PFSK-1 (cell line): Measurements from ENCODE around the gene CAPZA2.

ENCODE experiments used
- FOXP2 ChIP-seq: optimal IDR thresholded peaks from 2 replicates; pipeline ENCODE3; 2011; ENCODE audit warnings: borderline replicate concordance, control low read depth, inconsistent platforms; ENCODE audit not compliant: insufficient read depth; ENCODE audit errors: extremely low read length, extremely low read depth
- POLR2AphosphoS5 ChIP-seq: IDR thresholded peaks from 2 replicates; pipeline ENCODE4 v1.6.1; 2012; ENCODE audit warnings: low read depth, mild to moderate bottlenecking, control low read depth, low read length, moderate library complexity
- SIN3A ChIP-seq: IDR thresholded peaks from 2 replicates; pipeline ENCODE4 v1.6.1; 2012; ENCODE audit warnings: mild to moderate bottlenecking, low read length, moderate library complexity, borderline replicate concordance; ENCODE audit not compliant: insufficient read depth
- TAF1 ChIP-seq: IDR thresholded peaks from 2 replicates; pipeline ENCODE4 v1.6.1; 2012; ENCODE audit warnings: low read length, control low read depth, borderline replicate concordance; ENCODE audit not compliant: insufficient read depth
- TF ChIP-seq, protein P1 (sequence below), 2 experiments: IDR thresholded peaks; 2 replicates each; pipeline versions ENCODE4 v1.6.1 to v1.8.0; 2011 to 2012; ENCODE audit warnings: low read depth in 2 of 2, low read length in 2 of 2, control low read depth in 1 of 2, inconsistent platforms in 1 of 2, mild to moderate bottlenecking in 1 of 2, moderate library complexity in 1 of 2; ENCODE audit not compliant: insufficient read depth in 1 of 2

DNA sequence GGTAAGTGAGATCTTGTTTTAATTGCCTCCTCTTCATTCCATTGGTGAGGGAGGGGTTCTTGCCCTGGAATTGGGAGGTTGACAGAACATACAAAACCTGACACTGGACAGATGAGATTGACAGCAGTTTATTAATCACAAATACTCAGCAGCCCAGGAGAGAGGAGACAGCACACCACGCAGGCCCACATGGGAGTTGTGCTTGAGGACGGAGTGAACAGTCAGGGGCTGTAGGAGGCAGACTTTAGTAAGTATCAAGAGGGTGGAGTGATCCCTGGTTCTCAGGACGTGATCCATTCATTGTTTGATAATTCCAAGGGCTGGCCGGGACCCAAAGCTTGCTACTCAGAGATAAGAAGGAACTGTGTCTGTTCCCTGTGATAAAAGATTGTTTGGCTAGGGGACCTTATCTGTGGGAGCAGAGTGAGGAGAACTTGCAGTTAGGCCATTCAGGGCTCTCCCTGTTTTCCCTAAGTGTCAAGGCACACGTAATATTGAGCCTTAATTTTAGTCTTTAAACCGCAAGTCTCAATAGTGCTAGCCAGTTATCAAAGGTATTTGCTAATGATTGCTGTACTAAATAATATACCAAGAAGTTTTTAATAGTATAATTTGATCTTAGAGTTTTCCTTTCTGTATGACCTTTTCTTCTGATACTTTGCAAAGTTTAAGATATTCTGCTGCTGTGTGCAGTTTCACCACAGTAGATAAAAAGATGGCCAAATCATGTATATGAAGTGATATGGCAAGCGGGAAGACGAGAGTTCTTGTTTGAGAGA, 14.5 kb downstream of the CAPZA2 start:
- TF ChIP-seq POLR2AphosphoS5: no peak
- no peak for TF ChIP-seq TAF1
- no peak for TF ChIP-seq SIN3A
- TF ChIP-seq, protein P1, sequence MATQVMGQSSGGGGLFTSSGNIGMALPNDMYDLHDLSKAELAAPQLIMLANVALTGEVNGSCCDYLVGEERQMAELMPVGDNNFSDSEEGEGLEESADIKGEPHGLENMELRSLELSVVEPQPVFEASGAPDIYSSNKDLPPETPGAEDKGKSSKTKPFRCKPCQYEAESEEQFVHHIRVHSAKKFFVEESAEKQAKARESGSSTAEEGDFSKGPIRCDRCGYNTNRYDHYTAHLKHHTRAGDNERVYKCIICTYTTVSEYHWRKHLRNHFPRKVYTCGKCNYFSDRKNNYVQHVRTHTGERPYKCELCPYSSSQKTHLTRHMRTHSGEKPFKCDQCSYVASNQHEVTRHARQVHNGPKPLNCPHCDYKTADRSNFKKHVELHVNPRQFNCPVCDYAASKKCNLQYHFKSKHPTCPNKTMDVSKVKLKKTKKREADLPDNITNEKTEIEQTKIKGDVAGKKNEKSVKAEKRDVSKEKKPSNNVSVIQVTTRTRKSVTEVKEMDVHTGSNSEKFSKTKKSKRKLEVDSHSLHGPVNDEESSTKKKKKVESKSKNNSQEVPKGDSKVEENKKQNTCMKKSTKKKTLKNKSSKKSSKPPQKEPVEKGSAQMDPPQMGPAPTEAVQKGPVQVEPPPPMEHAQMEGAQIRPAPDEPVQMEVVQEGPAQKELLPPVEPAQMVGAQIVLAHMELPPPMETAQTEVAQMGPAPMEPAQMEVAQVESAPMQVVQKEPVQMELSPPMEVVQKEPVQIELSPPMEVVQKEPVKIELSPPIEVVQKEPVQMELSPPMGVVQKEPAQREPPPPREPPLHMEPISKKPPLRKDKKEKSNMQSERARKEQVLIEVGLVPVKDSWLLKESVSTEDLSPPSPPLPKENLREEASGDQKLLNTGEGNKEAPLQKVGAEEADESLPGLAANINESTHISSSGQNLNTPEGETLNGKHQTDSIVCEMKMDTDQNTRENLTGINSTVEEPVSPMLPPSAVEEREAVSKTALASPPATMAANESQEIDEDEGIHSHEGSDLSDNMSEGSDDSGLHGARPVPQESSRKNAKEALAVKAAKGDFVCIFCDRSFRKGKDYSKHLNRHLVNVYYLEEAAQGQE (IDR thresholded peaks at IDR 0.05; ENCODE audit: insufficient read depth in 1 of 2, low read depth in 2 of 2, low read length in 2 of 2): no peak
- TF ChIP-seq FOXP2: no peak
